Measurements from ENCODE around the gene SLC5A10. TPM values are rescaled to one million over a fixed set of nuclear protein-coding genes. Genes with fewer than 3 reads are reported as not detected.

Gene SLC5A10
- total and polyA plus RNA-seq, 2 experiments from 2014 or later, result 0.10 TPM; not detected in 1

- H3K4me1 ChIP-seq (ENCODE audit: insufficient read depth), result no peaks in the 10 kb centered on the region
- Mint-ChIP-seq H3K4me3 (no peak overlapping the region), H3K27ac (no peak overlapping the region), H3K27me3 (ENCODE audit: insufficient read depth, low read depth, poor library complexity) (peaks cover 2% of the 10 kb centered on the region), H3K9me3 (peaks cover 2% of the 10 kb centered on the region; the same call in 1 of the 3 replicates), H3K36me3 (ENCODE audit: low read depth) (no peaks in the 10 kb centered on the region), H3K4me1 (no peaks in the 10 kb centered on the region)
- H3K9me2 ChIP-seq (ENCODE audit: insufficient read depth), result no peaks in the 10 kb centered on the region
- no peak overlapping the region for H2AFZ ChIP-seq
- no peaks in the 10 kb centered on the region for H3K27me3 ChIP-seq (ENCODE audit: insufficient read depth)
- H3K79me2 ChIP-seq (replicated peaks; ENCODE audit: insufficient read depth), result no peaks in the 10 kb centered on the region
- H4K20me1 ChIP-seq (replicated peaks; ENCODE audit: insufficient read depth), result no peaks in the 10 kb centered on the region
- no peak; the same call in 2 of the 3 replicates for ATAC-seq
- no peak overlapping the region for H3K4me2 ChIP-seq
- H3F3A ChIP-seq (replicated peaks; ENCODE audit: low read depth), result no peaks in the 10 kb centered on the region
- no peak for DNase-seq (ENCODE audit: low spot score)
- no peak overlapping the region for H3K27ac ChIP-seq (ENCODE audit: low read depth)
- no peak overlapping the region for H3K4me3 ChIP-seq
- TF ChIP-seq ZNF462 (CRISPR knock-in tag; IDR thresholded peaks at IDR 0.05), result no peak
- no peak for TF ChIP-seq ETS1 (IDR thresholded peaks at IDR 0.05)
- no peak for TF ChIP-seq ZNF331 (CRISPR knock-in tag; IDR thresholded peaks at IDR 0.05; ENCODE audit: low read depth)
- TF ChIP-seq REST (IDR thresholded peaks at IDR 0.05; ENCODE audit: unreplicated experiment), result no peak
- no peak for TF ChIP-seq EZH2 (IDR thresholded peaks at IDR 0.05; ENCODE audit: low read depth, unreplicated experiment)
- TF ChIP-seq CREB1 (CRISPR knock-in tag; IDR thresholded peaks at IDR 0.05; ENCODE audit: low read depth), result no peak
- no peak for TF ChIP-seq POLR2AphosphoS5 (IDR thresholded peaks at IDR 0.05; ENCODE audit: low read depth)
- TF ChIP-seq NANOG (IDR thresholded peaks at IDR 0.05; ENCODE audit: borderline replicate concordance), result no peak
- no peak for TF ChIP-seq JUNB (IDR thresholded peaks at IDR 0.05; ENCODE audit: unreplicated experiment)
- no peaks in the 10 kb centered on the region for H3K36me3 ChIP-seq (ENCODE audit: insufficient read depth)
Measured at GRCh38 chr17:18946536-18946935, 5.4 kb upstream of the SLC5A10 start.

Data from GM23338 (cell line).